Activated naive CD4-positive, alpha-beta T cell treated with anti-CD3 and anti-CD28 coated beads, Interleukin-2, amount 10 ng/mL, durations not matched to agents 7 days and 5 days (primary cell): ENCODE measurements around the gene MALRD1.

Source experiments
- CTCF ChIA-PET: fragments of 350-600 bp; sonication (Branson Sonifier 250); formaldehyde crosslinking; loops from one replicate; lab custom pipeline; 2021; ENCODE audit warnings: antibody characterized with exemption; lab: Charles Lee
- DNase-seq: peaks from one replicate; pipeline ENCODE4 v3.0.0-alpha.2; 2020
- H3K27ac Mint-ChIP-seq: one replicate; pipeline ENCODE4 v1.8.0; 2021; ENCODE audit warnings: mild to moderate bottlenecking, moderate library complexity, mixed read lengths
- H3K27me3 Mint-ChIP-seq: one replicate; pipeline ENCODE4 v1.8.0; 2021; ENCODE audit warnings: mild to moderate bottlenecking, mixed read lengths
- H3K36me3 Mint-ChIP-seq: one replicate; pipeline ENCODE4 v1.8.0; 2021; ENCODE audit warnings: mixed read lengths
- H3K4me1 Mint-ChIP-seq: one replicate; pipeline ENCODE4 v1.8.0; 2021; ENCODE audit warnings: mixed read lengths
- H3K4me3 Mint-ChIP-seq: one replicate; pipeline ENCODE4 v1.8.0; 2021; ENCODE audit warnings: mild to moderate bottlenecking, moderate library complexity, mixed read lengths
- H3K9me3 Mint-ChIP-seq: one replicate; pipeline ENCODE4 v1.8.0; 2021; ENCODE audit warnings: mixed read lengths

MALRD1 gene

DNA sequence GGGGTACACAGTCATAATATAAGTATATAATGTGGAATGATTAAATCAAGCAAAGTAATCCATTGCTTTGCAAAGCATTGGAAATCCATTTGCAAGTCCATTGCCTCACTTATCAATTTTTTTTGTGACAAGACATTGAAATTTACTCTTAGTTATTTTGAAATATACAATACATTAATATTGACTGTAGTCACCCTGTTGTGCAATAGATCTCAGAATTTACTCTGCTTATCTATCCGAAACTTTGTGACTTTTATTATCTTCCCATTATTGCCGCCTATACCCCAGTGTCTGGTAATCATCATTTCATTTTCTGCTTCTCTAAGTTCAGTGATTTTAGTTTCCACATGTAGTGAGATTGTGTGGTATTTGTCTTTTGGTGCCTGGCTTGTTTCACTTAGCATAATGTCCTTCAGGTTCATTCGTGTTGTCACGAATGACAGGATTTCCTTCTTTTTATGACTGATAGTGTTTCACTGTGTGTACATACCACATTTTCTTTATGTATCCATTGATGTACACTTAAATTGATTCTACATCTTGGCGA, 5.8 kb downstream of the MALRD1 start:
- no peak overlapping the region for H3K27ac Mint-ChIP-seq
- no peaks in the 10 kb centered on the region for H3K27me3 Mint-ChIP-seq
- no peak for DNase-seq
- H3K4me1 Mint-ChIP-seq = no peaks in the 10 kb centered on the region
- peaks cover 2% of the 10 kb centered on the region for H3K9me3 Mint-ChIP-seq
- no peaks in the 10 kb centered on the region for H3K36me3 Mint-ChIP-seq
- CTCF ChIA-PET = no interaction called here
- no peak overlapping the region for H3K4me3 Mint-ChIP-seq

DNA sequence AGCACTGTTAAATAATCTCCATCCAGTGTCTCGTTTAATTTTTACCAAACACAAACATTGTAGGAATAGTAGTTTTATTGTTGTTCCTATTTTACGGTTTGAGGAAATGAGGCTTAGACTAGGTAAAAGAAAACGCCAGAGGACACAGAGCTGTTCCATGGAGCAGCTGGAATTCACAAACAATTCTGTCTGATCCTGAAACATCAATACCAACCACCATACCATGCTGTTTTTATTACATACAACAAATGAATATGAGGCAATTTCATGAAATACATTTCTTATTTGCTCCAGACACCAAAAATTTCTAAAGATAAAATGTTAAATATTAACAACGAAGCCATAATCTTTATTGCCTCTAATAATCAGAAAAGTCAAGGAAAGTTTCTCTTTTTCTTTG, 9.4 kb downstream of the MALRD1 start:
- H3K27ac Mint-ChIP-seq = no peak overlapping the region
- H3K36me3 Mint-ChIP-seq = no peaks in the 10 kb centered on the region
- H3K27me3 Mint-ChIP-seq = no peaks in the 10 kb centered on the region

DNA sequence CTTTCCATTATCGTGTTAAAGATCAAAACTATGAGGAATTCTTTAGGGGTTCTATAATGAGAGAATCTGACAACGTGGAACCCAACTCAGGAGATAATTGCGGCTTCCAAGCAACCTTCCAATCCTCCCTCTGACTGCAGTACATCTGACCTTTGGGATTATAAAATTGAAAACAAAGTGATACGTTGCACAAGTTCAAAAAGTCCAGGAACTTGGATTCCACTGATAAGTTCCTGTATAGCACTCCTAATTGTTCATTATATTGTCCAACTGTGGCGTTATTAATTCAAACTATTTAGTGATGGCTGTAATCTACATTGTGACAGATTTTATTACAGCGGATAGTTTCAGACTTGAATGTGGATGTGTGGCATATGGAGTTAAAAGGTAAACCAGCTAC, 15.4 kb downstream of the MALRD1 start:
- Mint-ChIP-seq H3K27ac (no peak overlapping the region), H3K36me3 (no peaks in the 10 kb centered on the region)

More for the DNA sequence above, 9.4 kb downstream of the MALRD1 start:
- Mint-ChIP-seq H3K4me3 (no peak overlapping the region), H3K9me3 (peaks cover 8% of the 10 kb centered on the region), H3K4me1 (no peaks in the 10 kb centered on the region)
- CTCF ChIA-PET = no interaction called here
- no peak for DNase-seq

DNA sequence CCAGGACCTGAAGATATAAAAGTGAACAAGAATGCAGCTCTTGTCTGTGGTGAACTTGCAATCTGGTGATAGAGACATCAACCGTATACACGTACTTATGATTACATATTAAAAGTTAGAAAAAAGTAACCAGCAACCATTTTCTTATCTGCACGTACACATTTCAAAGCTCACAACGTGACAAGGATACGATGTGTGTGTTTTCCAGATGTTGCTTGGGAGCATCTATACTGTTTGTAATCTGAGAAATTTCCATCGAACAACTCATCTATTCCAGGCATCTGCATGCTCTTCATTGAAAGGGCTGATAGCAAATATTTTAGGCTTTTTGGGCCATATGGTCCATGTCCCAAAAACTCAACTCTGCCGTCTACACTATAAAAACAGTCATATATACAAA, 23.3 kb downstream of the MALRD1 start:
- Mint-ChIP-seq H3K4me3 (no peak overlapping the region), H3K4me1 (no peaks in the 10 kb centered on the region), H3K27ac (no peak overlapping the region), H3K27me3 (no peaks in the 10 kb centered on the region), H3K36me3 (no peaks in the 10 kb centered on the region), H3K9me3 (no peaks in the 10 kb centered on the region)
- DNase-seq = no peak
- CTCF ChIA-PET = no interaction called here

More for the DNA sequence above, 15.4 kb downstream of the MALRD1 start:
- Mint-ChIP-seq H3K27me3 (no peaks in the 10 kb centered on the region), H3K4me3 (no peak overlapping the region), H3K9me3 (peaks cover 10% of the 10 kb centered on the region), H3K4me1 (no peaks in the 10 kb centered on the region)
- CTCF ChIA-PET = no interaction called here
- no peak for DNase-seq

DNA sequence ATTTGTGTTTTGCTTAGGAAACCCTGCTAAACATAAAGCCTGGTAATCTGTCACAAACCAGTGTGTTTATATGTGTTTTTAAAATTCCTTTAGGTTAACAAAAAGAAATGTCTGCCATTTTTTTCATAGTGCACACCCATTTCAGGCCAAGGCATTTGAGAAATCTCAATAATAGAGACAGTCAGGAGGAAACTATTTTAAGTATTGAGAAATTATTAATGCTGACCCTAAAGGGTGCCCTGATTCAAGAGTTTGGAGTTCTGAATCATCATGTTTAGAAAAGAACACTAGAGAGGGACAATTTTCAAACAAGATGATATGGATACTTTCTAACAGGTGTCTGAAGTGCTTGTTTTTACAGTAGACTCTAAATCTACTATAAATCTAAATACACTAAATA, 28.7 kb downstream of the MALRD1 start:
- Mint-ChIP-seq H3K4me1 (no peaks in the 10 kb centered on the region), H3K36me3 (no peaks in the 10 kb centered on the region), H3K4me3 (no peak overlapping the region), H3K27ac (no peak overlapping the region), H3K27me3 (no peaks in the 10 kb centered on the region), H3K9me3 (peaks cover 5% of the 10 kb centered on the region)
- no peak for DNase-seq
- CTCF ChIA-PET = no interaction called here

DNA sequence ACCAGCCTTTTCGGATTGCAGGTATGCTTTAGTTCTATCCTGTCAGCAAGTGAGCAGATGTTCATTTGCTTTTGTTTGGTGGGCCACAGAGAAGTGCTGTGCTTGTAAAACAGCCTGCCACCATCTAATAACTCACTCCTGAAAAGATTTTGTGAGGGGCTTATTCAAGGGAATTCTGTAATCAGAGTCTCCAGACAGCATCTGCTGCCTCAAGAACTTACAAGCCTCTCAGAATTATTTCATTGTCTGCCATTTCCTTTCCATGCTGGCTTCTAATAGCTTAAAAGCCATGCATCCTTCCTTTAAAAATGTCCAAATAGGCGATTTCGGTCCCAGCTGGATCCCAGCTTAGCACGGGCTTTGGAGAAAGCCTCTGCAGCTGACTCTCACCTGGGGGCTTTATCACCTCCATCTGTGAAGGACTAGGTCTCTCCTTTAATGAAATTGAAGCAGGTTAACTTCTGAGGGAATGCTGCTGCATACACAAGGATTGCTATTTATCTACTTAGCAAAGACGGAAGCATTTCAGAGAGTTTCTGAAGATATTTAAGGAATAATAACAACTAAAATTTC, 48.0 kb downstream of the MALRD1 start:
- Mint-ChIP-seq H3K9me3 (peaks cover 7% of the 10 kb centered on the region), H3K36me3 (no peaks in the 10 kb centered on the region), H3K27me3 (no peaks in the 10 kb centered on the region), H3K4me3 (no peak overlapping the region), H3K4me1 (no peaks in the 10 kb centered on the region), H3K27ac (no peak overlapping the region)
- no peak for DNase-seq
- CTCF ChIA-PET = no interaction called here

DNA sequence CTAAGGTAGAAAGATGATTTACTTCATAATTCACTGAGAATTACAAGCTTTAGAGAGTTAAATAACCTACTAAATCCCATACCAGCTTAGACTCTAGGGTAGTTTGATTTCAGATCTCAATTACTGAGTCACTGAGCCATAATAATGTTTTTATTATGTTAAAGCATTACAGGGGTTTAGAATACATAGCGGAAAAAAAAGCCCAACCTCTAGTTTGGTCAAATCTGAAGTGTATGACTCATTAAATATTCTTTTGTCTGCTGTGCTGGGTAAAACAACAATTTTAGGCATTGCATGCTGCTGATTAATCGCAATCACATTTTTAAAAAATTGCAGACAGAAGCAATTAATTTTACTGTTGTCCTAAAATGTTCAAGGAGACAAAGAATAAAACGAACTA, 48.5 kb downstream of the MALRD1 start:
- no peaks in the 10 kb centered on the region for H3K36me3 Mint-ChIP-seq
- CTCF ChIA-PET = no interaction called here
- H3K27ac Mint-ChIP-seq = no peak overlapping the region
- H3K27me3 Mint-ChIP-seq = no peaks in the 10 kb centered on the region
- H3K4me1 Mint-ChIP-seq = no peaks in the 10 kb centered on the region
- H3K4me3 Mint-ChIP-seq = no peak overlapping the region
- peaks cover 7% of the 10 kb centered on the region for H3K9me3 Mint-ChIP-seq
- no peak for DNase-seq

DNA sequence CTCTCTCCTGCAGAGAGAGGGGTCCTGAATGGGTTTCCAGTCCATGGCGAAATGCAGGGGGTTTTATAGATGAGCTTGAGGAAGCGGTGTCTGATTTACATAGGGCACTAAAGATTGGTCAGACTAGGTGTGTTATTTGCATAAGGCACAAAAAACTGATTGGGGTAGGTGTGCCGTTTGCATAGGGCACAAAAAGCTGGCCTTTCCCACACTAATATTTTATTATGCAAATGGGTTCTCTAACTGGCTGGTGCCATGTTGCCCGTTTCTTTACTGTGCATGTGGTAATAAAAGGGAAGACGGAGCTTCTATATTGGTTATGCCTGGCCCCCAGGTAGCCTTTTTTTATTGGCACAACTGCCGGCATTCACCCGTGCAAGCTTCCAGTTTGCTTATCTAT, 50.2 kb downstream of the MALRD1 start:
- no peak overlapping the region for H3K27ac Mint-ChIP-seq
- H3K9me3 Mint-ChIP-seq = peaks cover 9% of the 10 kb centered on the region
- no peak overlapping the region for H3K4me3 Mint-ChIP-seq
- H3K4me1 Mint-ChIP-seq = no peaks in the 10 kb centered on the region
- no peaks in the 10 kb centered on the region for H3K27me3 Mint-ChIP-seq
- CTCF ChIA-PET = no interaction called here
- DNase-seq = no peak
- H3K36me3 Mint-ChIP-seq = no peaks in the 10 kb centered on the region

DNA sequence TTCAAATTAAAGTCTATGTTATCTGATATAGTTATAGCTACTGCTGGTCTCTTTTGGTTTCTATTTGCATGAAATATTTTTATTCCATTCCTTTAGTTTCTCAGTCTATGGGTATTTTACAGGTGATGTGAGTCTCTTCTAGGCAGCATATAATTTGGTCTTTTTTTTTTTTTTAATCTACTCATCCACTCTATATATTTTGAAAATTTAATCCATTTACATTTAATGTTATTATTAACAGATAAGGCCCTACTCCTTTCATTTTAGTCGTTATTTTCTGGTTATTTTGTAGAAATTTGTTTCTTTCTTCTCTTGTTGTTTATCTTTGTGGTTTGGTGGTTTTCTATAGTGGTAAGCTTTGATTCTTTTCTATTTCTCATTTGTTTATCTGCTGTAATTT, 58.8 kb downstream of the MALRD1 start:
- CTCF ChIA-PET = no interaction called here
- no peak for DNase-seq
- Mint-ChIP-seq H3K27ac (no peak overlapping the region), H3K4me1 (no peaks in the 10 kb centered on the region), H3K4me3 (no peak overlapping the region), H3K27me3 (no peaks in the 10 kb centered on the region), H3K36me3 (no peaks in the 10 kb centered on the region), H3K9me3 (peaks cover 27% of the 10 kb centered on the region)

DNA sequence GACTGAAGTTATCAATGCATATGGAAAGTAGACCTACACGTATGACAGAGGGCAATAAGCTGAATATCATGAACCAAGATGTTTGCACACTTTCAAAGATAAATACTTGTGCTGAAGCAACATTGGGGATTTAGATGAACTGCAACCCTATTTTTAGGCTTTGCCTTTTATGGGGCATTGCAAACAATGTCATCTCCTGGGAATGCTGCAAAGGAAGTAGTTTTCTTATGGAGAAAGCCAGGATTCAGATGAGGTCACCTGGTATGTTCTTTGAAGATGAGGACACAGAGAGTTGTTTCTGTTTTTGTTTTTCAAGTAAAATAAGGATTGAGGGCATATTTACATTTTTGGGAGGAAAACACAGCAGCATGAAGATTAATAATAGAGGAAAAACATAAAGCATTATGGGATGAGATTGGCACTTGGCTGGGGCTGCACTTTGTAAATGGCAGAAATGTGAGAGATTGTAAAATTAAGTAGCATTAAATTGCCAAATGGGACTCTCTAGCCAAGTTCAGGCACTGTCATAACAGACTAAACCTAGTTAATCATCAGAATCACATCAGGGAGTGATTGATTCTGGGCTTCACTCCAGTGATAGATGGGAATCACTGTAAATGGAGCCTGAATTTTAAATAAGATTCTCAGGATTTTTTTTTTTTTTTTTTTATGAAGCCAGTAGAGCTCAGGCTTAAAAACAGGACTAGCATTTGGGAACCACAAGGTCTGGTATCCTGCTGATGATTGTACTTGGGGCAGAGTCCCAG, 63.1 kb downstream of the MALRD1 start:
- Mint-ChIP-seq H3K36me3 (no peaks in the 10 kb centered on the region), H3K27ac (no peak overlapping the region), H3K9me3 (peaks cover 22% of the 10 kb centered on the region), H3K4me3 (no peak overlapping the region), H3K27me3 (no peaks in the 10 kb centered on the region), H3K4me1 (no peaks in the 10 kb centered on the region)
- DNase-seq = no peak
- CTCF ChIA-PET = no interaction called here

DNA sequence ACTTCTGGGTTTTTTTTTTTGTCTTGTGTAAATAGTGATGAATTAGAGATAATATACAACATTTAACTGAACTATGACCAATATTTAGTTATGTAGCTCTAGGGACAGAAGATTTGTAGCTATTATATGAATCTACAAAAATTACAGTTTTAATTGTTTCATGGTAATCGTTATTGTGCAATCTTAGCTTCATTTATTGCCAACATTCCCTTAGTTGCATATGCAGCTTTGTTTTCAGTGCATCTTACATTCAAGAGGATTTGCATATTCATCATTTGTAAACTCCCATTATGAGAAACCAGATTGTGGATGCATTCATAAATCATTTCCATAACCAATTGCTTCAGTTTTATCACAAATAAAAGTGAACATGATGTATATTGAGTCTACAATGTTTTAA, 68.8 kb downstream of the MALRD1 start:
- H3K27ac Mint-ChIP-seq = no peak overlapping the region
- no peak overlapping the region for H3K4me3 Mint-ChIP-seq
- peaks cover 10% of the 10 kb centered on the region for H3K9me3 Mint-ChIP-seq
- H3K27me3 Mint-ChIP-seq = no peaks in the 10 kb centered on the region
- CTCF ChIA-PET = no interaction called here
- no peaks in the 10 kb centered on the region for H3K36me3 Mint-ChIP-seq
- DNase-seq = no peak
- H3K4me1 Mint-ChIP-seq = no peaks in the 10 kb centered on the region

DNA sequence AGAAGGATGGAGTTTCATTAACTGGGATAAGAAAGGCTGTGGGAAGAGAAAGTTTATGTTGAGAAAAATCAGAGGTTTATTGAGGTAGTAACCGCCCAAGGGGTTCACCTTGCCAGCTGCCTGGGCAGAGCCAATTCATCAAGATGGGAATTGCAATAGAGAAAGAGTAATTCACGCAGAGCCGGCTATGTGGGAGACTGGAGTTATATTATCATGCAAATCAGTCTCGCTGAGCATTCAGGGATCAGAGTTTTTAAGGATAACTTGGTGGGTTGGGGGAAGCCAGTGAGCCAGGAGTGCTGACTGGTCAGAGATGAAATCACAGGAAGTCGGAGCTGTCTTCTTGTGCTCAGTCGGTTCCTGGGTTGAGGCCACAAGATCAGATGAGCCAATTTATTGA, 70.6 kb downstream of the MALRD1 start:
- no peaks in the 10 kb centered on the region for H3K27me3 Mint-ChIP-seq
- no peak overlapping the region for H3K4me3 Mint-ChIP-seq
- H3K36me3 Mint-ChIP-seq = no peaks in the 10 kb centered on the region
- H3K27ac Mint-ChIP-seq = no peak overlapping the region
- peaks cover 10% of the 10 kb centered on the region for H3K9me3 Mint-ChIP-seq
- no peak for DNase-seq
- CTCF ChIA-PET = no interaction called here
- no peaks in the 10 kb centered on the region for H3K4me1 Mint-ChIP-seq

DNA sequence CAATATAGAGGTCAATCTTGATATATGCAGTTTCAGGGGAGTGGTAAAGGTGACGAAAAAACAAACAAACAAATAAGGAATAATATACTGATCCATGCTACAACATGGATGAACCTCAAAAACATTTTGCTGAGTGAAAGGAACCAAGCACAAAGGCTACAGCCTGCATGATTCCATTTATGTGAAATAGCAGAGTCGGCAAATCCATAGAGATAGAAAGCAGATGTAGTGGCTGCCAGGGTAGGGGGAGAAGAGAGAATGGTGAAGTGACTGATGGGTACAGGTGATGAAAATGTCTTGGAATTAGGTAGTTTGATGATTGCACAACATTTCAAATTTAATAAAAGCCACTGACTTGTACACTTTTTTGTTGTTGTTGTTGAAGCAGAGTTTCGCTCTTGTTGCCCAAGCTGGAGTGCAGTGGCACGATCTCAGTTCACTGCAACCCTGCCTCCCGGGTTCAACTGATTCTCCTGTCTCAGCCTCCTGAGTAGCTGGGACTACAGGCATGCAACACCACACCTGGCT, 71.8 kb downstream of the MALRD1 start:
- no peak for DNase-seq
- no peaks in the 10 kb centered on the region for H3K36me3 Mint-ChIP-seq
- H3K27me3 Mint-ChIP-seq = no peaks in the 10 kb centered on the region

DNA sequence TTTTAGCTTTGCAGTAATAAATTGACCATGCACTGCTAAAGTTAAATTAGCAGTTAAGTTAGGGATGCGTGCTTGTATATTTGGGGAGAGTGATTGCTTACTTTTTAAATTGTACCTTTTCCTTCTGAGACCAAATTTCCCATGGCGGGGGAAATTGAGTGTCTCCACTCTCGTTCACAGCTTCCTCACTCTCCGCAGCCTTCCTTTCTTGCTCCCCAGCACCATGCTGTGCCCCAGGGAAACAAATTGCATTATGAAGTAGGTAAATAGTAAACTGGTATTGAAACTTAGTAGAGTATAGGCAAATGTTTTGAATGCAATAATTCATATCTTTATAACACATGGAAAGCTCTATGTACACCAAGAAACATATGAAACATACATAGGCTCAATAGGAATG, 85.4 kb downstream of the MALRD1 start:
- no peak for DNase-seq
- CTCF ChIA-PET = no interaction called here
- no peaks in the 10 kb centered on the region for H3K36me3 Mint-ChIP-seq
- H3K4me1 Mint-ChIP-seq = no peaks in the 10 kb centered on the region
- H3K4me3 Mint-ChIP-seq = no peak overlapping the region
- no peak overlapping the region for H3K27ac Mint-ChIP-seq
- peaks cover 3% of the 10 kb centered on the region for H3K9me3 Mint-ChIP-seq
- no peaks in the 10 kb centered on the region for H3K27me3 Mint-ChIP-seq

More for the DNA sequence above, 71.8 kb downstream of the MALRD1 start:
- CTCF ChIA-PET = no interaction called here
- Mint-ChIP-seq H3K4me1 (no peaks in the 10 kb centered on the region), H3K9me3 (peaks cover 10% of the 10 kb centered on the region), H3K27ac (no peak overlapping the region), H3K4me3 (no peak overlapping the region)

DNA sequence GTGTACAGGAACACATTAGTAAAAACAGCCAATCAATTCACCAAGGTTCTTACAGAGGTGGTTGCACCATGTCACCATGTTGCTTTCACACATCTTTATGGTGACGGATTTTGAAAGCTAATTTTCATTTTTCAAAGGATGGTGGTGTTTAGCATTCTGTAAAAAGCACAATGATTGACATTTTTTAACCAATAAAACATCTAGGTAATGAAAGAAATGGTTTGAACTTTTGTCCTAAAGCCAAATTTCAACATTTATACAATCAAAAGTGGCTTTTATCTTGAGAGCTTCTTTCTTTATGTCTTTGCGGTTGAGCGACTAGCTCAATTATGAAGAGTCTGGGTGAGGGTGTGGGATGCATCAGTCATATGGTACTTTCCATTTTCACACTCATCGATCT, 94.4 kb downstream of the MALRD1 start:
- H3K4me1 Mint-ChIP-seq = no peaks in the 10 kb centered on the region
- no peak for DNase-seq
- no peak overlapping the region for H3K27ac Mint-ChIP-seq
- peaks cover 8% of the 10 kb centered on the region for H3K9me3 Mint-ChIP-seq
- no peaks in the 10 kb centered on the region for H3K36me3 Mint-ChIP-seq
- no peaks in the 10 kb centered on the region for H3K27me3 Mint-ChIP-seq
- CTCF ChIA-PET = no interaction called here
- H3K4me3 Mint-ChIP-seq = no peak overlapping the region
